GM19468 (cell line): ENCODE data around the gene SOCS1.

ENCODE experiments used
- ATAC-seq: cut with Tn5 transposase; IDR thresholded peaks from one replicate; pipeline ENCODE4 v1.9.1; 2021; ENCODE audit warnings: mild to moderate bottlenecking, moderate library complexity, moderate number of reproducible peaks; ENCODE audit not compliant: unreplicated experiment; ENCODE audit errors: extremely low read depth

Gene SOCS1

GRCh38 chr16:11264155-11264832 lies 8.3 kb upstream of the SOCS1 start:
- ATAC-seq: no peak

GRCh38 chr16:11263737-11264136 lies 7.7 kb upstream of the SOCS1 start:
- no peak for ATAC-seq

- ATAC-seq: no peak
Observed at GRCh38 chr16:11262915-11263314, 6.9 kb upstream of the SOCS1 start.

GRCh38 chr16:11260596-11260966 lies 4.6 kb upstream of the SOCS1 start:
- no peak for ATAC-seq

GRCh38 chr16:11259655-11260595 lies 3.9 kb upstream of the SOCS1 start:
- ATAC-seq: no peak

GRCh38 chr16:11258553-11259492 lies 2.8 kb upstream of the SOCS1 start:
- no peak for ATAC-seq

- no peak for ATAC-seq
Observed at GRCh38 chr16:11257131-11257938, 1.3 kb upstream of the SOCS1 start.

- no peak for ATAC-seq
Observed at GRCh38 chr16:11256661-11257130, 692 bp upstream of the SOCS1 start.

- peak; percentile 3 for ATAC-seq
Observed at GRCh38 chr16:11254913-11255736, 879 bp downstream of the SOCS1 start.

GRCh38 chr16:11253995-11254912 lies 1.8 kb downstream of the SOCS1 start:
- no peak for ATAC-seq

GRCh38 chr16:11253009-11253994 lies 2.7 kb downstream of the SOCS1 start:
- ATAC-seq: no peak

- ATAC-seq: no peak
Observed at GRCh38 chr16:11252482-11252931, 3.5 kb downstream of the SOCS1 start.

GRCh38 chr16:11251525-11252481 lies 4.2 kb downstream of the SOCS1 start:
- ATAC-seq: no peak

- ATAC-seq: no peak
Observed at GRCh38 chr16:11250786-11251524, 5.0 kb downstream of the SOCS1 start.
